PFSK-1 (cell line): ENCODE data around the gene OR7G1.

ENCODE experiments used
- FOXP2 ChIP-seq: optimal IDR thresholded peaks from 2 replicates; pipeline ENCODE3; 2011; ENCODE audit warnings: borderline replicate concordance, control low read depth, inconsistent platforms; ENCODE audit not compliant: insufficient read depth; ENCODE audit errors: extremely low read length, extremely low read depth
- POLR2AphosphoS5 ChIP-seq: IDR thresholded peaks from 2 replicates; pipeline ENCODE4 v1.6.1; 2012; ENCODE audit warnings: low read depth, mild to moderate bottlenecking, control low read depth, low read length, moderate library complexity
- REST ChIP-seq, 2 experiments: IDR thresholded peaks; 2 replicates each; pipeline versions ENCODE4 v1.6.1 to v1.8.0; 2011 to 2012; ENCODE audit warnings: low read depth in 2 of 2, low read length in 2 of 2, control low read depth in 1 of 2, inconsistent platforms in 1 of 2, mild to moderate bottlenecking in 1 of 2, moderate library complexity in 1 of 2; ENCODE audit not compliant: insufficient read depth in 1 of 2
- SIN3A ChIP-seq: IDR thresholded peaks from 2 replicates; pipeline ENCODE4 v1.6.1; 2012; ENCODE audit warnings: mild to moderate bottlenecking, low read length, moderate library complexity, borderline replicate concordance; ENCODE audit not compliant: insufficient read depth
- TAF1 ChIP-seq: IDR thresholded peaks from 2 replicates; pipeline ENCODE4 v1.6.1; 2012; ENCODE audit warnings: low read length, control low read depth, borderline replicate concordance; ENCODE audit not compliant: insufficient read depth

Gene OR7G1

GRCh38 chr19:9146882-9147281 is 31.3 kb upstream of the OR7G1 start:
- TF ChIP-seq TAF1 (no peak), SIN3A (no peak), POLR2AphosphoS5 (no peak), FOXP2 (no peak), REST (IDR thresholded peaks at IDR 0.05; ENCODE audit: insufficient read depth in 1 of 2, low read depth in 2 of 2, low read length in 2 of 2) (no peak)

- TF ChIP-seq FOXP2 (no peak), TAF1 (no peak), SIN3A (no peak), REST (IDR thresholded peaks at IDR 0.05; ENCODE audit: insufficient read depth in 1 of 2, low read depth in 2 of 2, low read length in 2 of 2) (no peak), POLR2AphosphoS5 (no peak)
Observed at GRCh38 chr19:9144920-9145319, 29.4 kb upstream of the OR7G1 start.

- TF ChIP-seq FOXP2 (no peak), SIN3A (peak; percentile 85; the same call in 1 of the 2 replicates), POLR2AphosphoS5 (peak; percentile 93), TAF1 (peak; percentile 78; the same call in 1 of the 2 replicates), REST (IDR thresholded peaks at IDR 0.05; ENCODE audit: insufficient read depth in 1 of 2, low read depth in 2 of 2, low read length in 2 of 2) (peak in 1 of 2 experiments; percentile 39; a peak in 1 of 4 replicates)
Observed at GRCh38 chr19:9140159-9140874, 24.8 kb upstream of the OR7G1 start, which contains the start of gene ZNF317. ZNF317 (plus strand) TSS chr19:9140397; CDS start chr19:9156017, 15,620 bp downstream.

- TF ChIP-seq TAF1: no peak
- TF ChIP-seq SIN3A: no peak
- no peak for TF ChIP-seq FOXP2
- TF ChIP-seq REST (IDR thresholded peaks at IDR 0.05; ENCODE audit: insufficient read depth in 1 of 2, low read depth in 2 of 2, low read length in 2 of 2): no peak
- no peak for TF ChIP-seq POLR2AphosphoS5
Observed at GRCh38 chr19:9139609-9140158, 24.1 kb upstream of the OR7G1 start.

GRCh38 chr19:9132422-9132821 is 16.9 kb upstream of the OR7G1 start:
- TF ChIP-seq POLR2AphosphoS5 (no peak), TAF1 (no peak), FOXP2 (no peak), SIN3A (no peak), REST (IDR thresholded peaks at IDR 0.05; ENCODE audit: insufficient read depth in 1 of 2, low read depth in 2 of 2, low read length in 2 of 2) (no peak)
